ENCODE results near the gene DLG2.

DNA sequence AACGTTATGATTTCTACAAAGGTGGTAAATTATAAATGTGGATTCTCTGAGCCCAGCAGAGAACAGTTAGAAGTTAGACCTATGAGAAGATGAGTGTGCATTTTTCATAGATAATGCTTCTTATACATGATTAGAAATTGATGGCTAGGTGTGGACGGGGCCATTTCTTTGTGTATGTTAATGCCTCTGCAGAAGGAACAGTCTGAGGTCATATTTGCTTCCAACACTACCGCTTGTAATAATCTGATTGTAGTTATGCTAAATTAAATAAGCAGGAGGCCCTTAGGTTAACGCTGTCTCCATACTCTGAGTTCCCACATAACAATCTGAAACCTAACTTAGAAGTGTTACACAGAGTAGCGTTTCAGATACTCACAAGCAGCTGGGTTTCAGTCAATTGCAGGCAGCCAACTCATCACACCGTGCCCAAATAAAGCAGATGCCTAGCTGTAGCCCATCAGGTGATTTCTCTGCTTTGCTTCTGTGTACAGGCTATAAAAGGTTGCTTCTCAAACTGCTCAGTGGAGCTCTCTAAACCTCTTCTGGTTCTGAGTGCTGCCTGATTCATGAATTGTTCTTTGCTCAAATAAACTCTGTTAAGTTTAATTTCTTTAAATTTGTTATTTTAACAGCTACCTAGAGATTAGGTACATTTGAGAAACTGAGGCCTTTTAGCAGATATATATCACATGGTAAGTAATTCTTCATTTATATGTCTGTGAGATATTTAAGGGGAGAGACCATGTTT lies 1702.2 kb downstream of the DLG2 start:
- TF ChIP-seq, protein P1, sequence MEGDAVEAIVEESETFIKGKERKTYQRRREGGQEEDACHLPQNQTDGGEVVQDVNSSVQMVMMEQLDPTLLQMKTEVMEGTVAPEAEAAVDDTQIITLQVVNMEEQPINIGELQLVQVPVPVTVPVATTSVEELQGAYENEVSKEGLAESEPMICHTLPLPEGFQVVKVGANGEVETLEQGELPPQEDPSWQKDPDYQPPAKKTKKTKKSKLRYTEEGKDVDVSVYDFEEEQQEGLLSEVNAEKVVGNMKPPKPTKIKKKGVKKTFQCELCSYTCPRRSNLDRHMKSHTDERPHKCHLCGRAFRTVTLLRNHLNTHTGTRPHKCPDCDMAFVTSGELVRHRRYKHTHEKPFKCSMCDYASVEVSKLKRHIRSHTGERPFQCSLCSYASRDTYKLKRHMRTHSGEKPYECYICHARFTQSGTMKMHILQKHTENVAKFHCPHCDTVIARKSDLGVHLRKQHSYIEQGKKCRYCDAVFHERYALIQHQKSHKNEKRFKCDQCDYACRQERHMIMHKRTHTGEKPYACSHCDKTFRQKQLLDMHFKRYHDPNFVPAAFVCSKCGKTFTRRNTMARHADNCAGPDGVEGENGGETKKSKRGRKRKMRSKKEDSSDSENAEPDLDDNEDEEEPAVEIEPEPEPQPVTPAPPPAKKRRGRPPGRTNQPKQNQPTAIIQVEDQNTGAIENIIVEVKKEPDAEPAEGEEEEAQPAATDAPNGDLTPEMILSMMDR (conservative IDR thresholded peaks at IDR 0.05 in 1 of 2, IDR thresholded peaks at IDR 0.05 in 1 of 2; ENCODE audit: extremely low read depth in 1 of 2, insufficient read depth in 1 of 2, low read depth in 1 of 2, low read length in 2 of 2), result no peak
- TF ChIP-seq EZH2 (IDR thresholded peaks at IDR 0.05; ENCODE audit: borderline replicate concordance, low read length), result no peak
